CD4-positive, alpha-beta T cell (primary cell): ENCODE measurements around the gene CRHBP. TPM values are rescaled to one million over a fixed set of nuclear protein-coding genes. Genes with fewer than 3 reads are reported as not detected.

Experiments
- ATAC-seq: fragments of 200-7000 bp; cut with Tn5 transposase; one replicate; pipeline ENCODE4 v1.10.0; 2022; ENCODE audit warnings: mild to moderate bottlenecking; ENCODE audit not compliant: poor library complexity
- CTCF ChIA-PET: fragments of 350-600 bp; sonication (Branson Sonifier 250); formaldehyde crosslinking; loops from one replicate; lab custom pipeline; 2021; ENCODE audit warnings: antibody characterized with exemption, inconsistent platforms; lab: Charles Lee
- POLR2A ChIA-PET: fragments of 350-600 bp; sonication (Branson Sonifier 250); formaldehyde crosslinking; loops from one replicate; lab custom pipeline; 2021; ENCODE audit warnings: antibody characterized with exemption, inconsistent platforms; lab: Charles Lee
- DNase-seq, 14 experiments: peaks; one replicate each; pipeline ENCODE4 v3.0.0-alpha.2; 2013 to 2020; ENCODE audit warnings: mixed read lengths in 2 of 14
- H3K27ac ChIP-seq, 2 donors: one replicate each; pipeline versions ENCODE4 v1.5.1 to v1.7.0; 2013; ENCODE audit warnings: low read length in 2 of 2, low read depth in 1 of 2, mild to moderate bottlenecking in 1 of 2
- H3K27me3 ChIP-seq, 2 experiments: 1 replicate in 1 of 2; 2 replicates in 1 of 2; pipeline versions ENCODE4 v1.6.1 to v1.7.0; 2013; ENCODE audit warnings: low read length in 2 of 2, control low read depth in 1 of 2, mild to moderate bottlenecking in 1 of 2, moderate library complexity in 1 of 2; ENCODE audit not compliant: insufficient read depth in 2 of 2, control insufficient read depth in 1 of 2
- H3K36me3 ChIP-seq: one replicate; pipeline ENCODE4 v1.6.1; 2013; ENCODE audit warnings: low read length, control low read depth; ENCODE audit not compliant: insufficient read depth
- H3K4me1 ChIP-seq: one replicate; pipeline ENCODE4 v1.6.1; 2013; ENCODE audit warnings: low read length, control low read depth; ENCODE audit not compliant: insufficient read depth
- H3K4me3 ChIP-seq: one replicate; pipeline ENCODE4 v1.5.1; 2013; ENCODE audit warnings: mild to moderate bottlenecking, low read length, moderate library complexity
- H3K9me3 ChIP-seq, 2 experiments: 1 replicate in 1 of 2; 2 replicates in 1 of 2; pipeline versions ENCODE4 v1.6.1 to v1.7.0; 2013; ENCODE audit warnings: low read length in 2 of 2, mild to moderate bottlenecking in 2 of 2, control low read depth in 1 of 2, moderate library complexity in 1 of 2; ENCODE audit not compliant: control insufficient read depth in 1 of 2, insufficient read depth in 1 of 2
- H3K27ac Mint-ChIP-seq: one replicate; pipeline ENCODE4 v1.8.0; 2020; ENCODE audit warnings: mixed read lengths
- H3K27me3 Mint-ChIP-seq: one replicate; pipeline ENCODE4 v1.8.0; 2021; ENCODE audit warnings: mixed read lengths
- H3K36me3 Mint-ChIP-seq: one replicate; pipeline ENCODE4 v1.8.0; 2021; ENCODE audit warnings: low read depth, mixed read lengths
- H3K4me1 Mint-ChIP-seq: one replicate; pipeline ENCODE4 v1.8.0; 2021; ENCODE audit warnings: low read depth, mixed read lengths
- H3K4me3 Mint-ChIP-seq: one replicate; pipeline ENCODE4 v1.8.0; 2020; ENCODE audit warnings: mild to moderate bottlenecking, mixed read lengths
- H3K9me3 Mint-ChIP-seq: one replicate; pipeline ENCODE4 v1.8.0; 2020; ENCODE audit warnings: mixed read lengths
- CTCF ChIP-seq: fragments of 200-600 bp; IDR thresholded peaks from one replicate; pipeline ENCODE4 v1.8.0; 2022; ENCODE audit warnings: antibody characterized with exemption, mild to moderate bottlenecking
- intact Hi-C, 2 experiments: fragments of 100-400 bp; cut with DNase I in 1 of 2; cut with micrococcal nuclease in 1 of 2; formaldehyde crosslinking; loops; one replicate each; pipeline versions ENCODE4 v1.15.1 to v1.9.0; 2023 to 2025; cut with DNase I, micrococcal nuclease
- total RNA-seq, 174 experiments: library from RNA in 2 of 174; stranded (reverse) in 2 of 174; gene quantifications; one replicate each; pipeline ENCODE4 v1.2.3 and lab custom pipeline; 2021 to 2026

CRHBP gene
- total RNA-seq, 2 experiments from 2014 or later, result not detected

- ChIA-PET POLR2A (no interaction called here), CTCF (no interaction called here)
- H3K36me3 ChIP-seq, result no peaks in the 10 kb centered on the region
- H3K4me3 ChIP-seq, result no peak overlapping the region
- DNase-seq, result no peak
- Mint-ChIP-seq H3K27me3 (no peaks in the 10 kb centered on the region), H3K27ac (no peak overlapping the region), H3K4me1 (no peaks in the 10 kb centered on the region), H3K4me3 (no peak overlapping the region), H3K9me3 (no peaks in the 10 kb centered on the region), H3K36me3 (no peaks in the 10 kb centered on the region)
- no peaks in the 10 kb centered on the region for H3K27me3 ChIP-seq
- H3K9me3 ChIP-seq, result peaks cover 0 to 8% of the 10 kb centered on the region in 2 experiments
- H3K4me1 ChIP-seq, result no peaks in the 10 kb centered on the region
- intact Hi-C loops, result no loop called here
- TF ChIP-seq CTCF, result no peak
- H3K27ac ChIP-seq, result no peak overlapping the region
- no peak for ATAC-seq
These were observed 34.3 kb upstream of the CRHBP start for GRCh38 chr5:76918539-76918938.

DNA sequence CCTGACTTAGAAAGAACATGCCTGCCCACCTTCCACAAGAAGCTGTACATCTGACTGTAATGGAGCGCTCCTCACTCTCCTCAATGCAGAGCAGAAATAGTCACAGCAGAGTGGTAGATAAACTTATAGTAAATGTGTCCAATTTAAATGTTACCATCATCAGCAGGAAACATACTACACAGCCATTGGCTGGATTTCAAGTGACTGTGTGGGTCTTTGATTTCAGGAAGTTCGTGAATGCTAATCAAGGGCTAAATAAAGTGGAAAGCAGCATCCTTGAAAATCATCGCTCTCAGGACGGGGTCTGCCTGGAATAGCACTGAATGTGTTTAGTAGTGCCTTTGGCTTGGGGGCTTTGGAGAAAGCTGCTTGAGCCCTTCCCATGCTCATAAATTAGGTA, 32.4 kb upstream of the CRHBP start:
- H3K4me1 Mint-ChIP-seq, result no peaks in the 10 kb centered on the region
- intact Hi-C loops, result no loop called here
- H3K9me3 ChIP-seq, result peaks cover 0 to under 1% of the 10 kb centered on the region in 2 experiments
- no peak overlapping the region for H3K4me3 ChIP-seq
- ATAC-seq, result no peak
- ChIA-PET POLR2A (no interaction called here), CTCF (no interaction called here)
- H3K36me3 Mint-ChIP-seq, result no peaks in the 10 kb centered on the region
- H3K27ac Mint-ChIP-seq, result no peak overlapping the region
- DNase-seq, result no peak
- H3K4me3 Mint-ChIP-seq, result no peak overlapping the region
- H3K27me3 ChIP-seq, result no peaks in the 10 kb centered on the region
- H3K4me1 ChIP-seq, result no peaks in the 10 kb centered on the region
- no peaks in the 10 kb centered on the region for H3K36me3 ChIP-seq
- no peaks in the 10 kb centered on the region for H3K9me3 Mint-ChIP-seq
- TF ChIP-seq CTCF, result no peak
- H3K27me3 Mint-ChIP-seq, result no peaks in the 10 kb centered on the region
- no peak overlapping the region for H3K27ac ChIP-seq

- H3K4me3 ChIP-seq, result no peak overlapping the region
- no peaks in the 10 kb centered on the region for H3K27me3 ChIP-seq
- Mint-ChIP-seq H3K4me3 (no peak overlapping the region), H3K36me3 (no peaks in the 10 kb centered on the region), H3K4me1 (no peaks in the 10 kb centered on the region), H3K27me3 (peaks cover 3% of the 10 kb centered on the region), H3K9me3 (no peaks in the 10 kb centered on the region), H3K27ac (no peak overlapping the region)
- no peak overlapping the region for H3K27ac ChIP-seq
- H3K4me1 ChIP-seq, result no peaks in the 10 kb centered on the region
- CTCF ChIA-PET, result no interaction called here
- POLR2A ChIA-PET, result no interaction called here
- no peak for TF ChIP-seq CTCF
- DNase-seq (no peak), ATAC-seq (no peak)
- no peaks in the 10 kb centered on the region for H3K9me3 ChIP-seq
- intact Hi-C loops, result no loop called here
- no peaks in the 10 kb centered on the region for H3K36me3 ChIP-seq
These were observed 26.3 kb upstream of the CRHBP start for GRCh38 chr5:76926329-76927105.
